OCI-LY3 (cell line): ENCODE measurements around the gene ALDH5A1.

Experiments used
- H2AFZ ChIP-seq: fragments of 200-600, 300-600 bp; shearing (Covaris generic); 2 replicates; pipeline ENCODE4 v1.6.0; 2014; ENCODE audit warnings: antibody characterized with exemption, low read depth, low read length
- H3K27ac ChIP-seq: fragments of 200-600, 300-600 bp; sonication (generic); 2 replicates; pipeline ENCODE4 v1.5.1; 2014; ENCODE audit warnings: mild to moderate bottlenecking, low read length, moderate library complexity, mixed read lengths
- H3K27me3 ChIP-seq: fragments of 200-600, 300-600 bp; sonication (generic); 2 replicates; pipeline ENCODE4 v1.6.1; 2014; ENCODE audit warnings: low read depth, low read length, mixed read lengths
- H3K36me3 ChIP-seq: fragments of 200-600, 300-600 bp; sonication (generic); replicated peaks from 2 replicates; pipeline ENCODE3; 2014; ENCODE audit warnings: low read depth, low read length, mixed read lengths
- H3K4me1 ChIP-seq: fragments of 300-600, 200-600 bp; sonication (generic); 2 replicates; pipeline ENCODE4 v1.6.1; 2014; ENCODE audit warnings: low read length, mixed read lengths
- H3K4me2 ChIP-seq: fragments of 200-600, 300-600 bp; sonication (generic); 2 replicates; pipeline ENCODE4 v1.6.1; 2014; ENCODE audit warnings: low read length, mixed read lengths
- H3K4me3 ChIP-seq: fragments of 300-600, 200-600 bp; sonication (generic); 2 replicates; pipeline ENCODE4 v1.5.1; 2014; ENCODE audit warnings: antibody characterized with exemption, mild to moderate bottlenecking, low read length, moderate library complexity
- H3K79me2 ChIP-seq: fragments of 300-600, 200-600 bp; shearing (Covaris generic); 2 replicates; pipeline ENCODE4 v1.6.1; 2014; ENCODE audit warnings: mild to moderate bottlenecking, low read length, mixed read lengths
- H3K9ac ChIP-seq: fragments of 300-600, 200-600 bp; shearing (Covaris generic); 2 replicates; pipeline ENCODE4 v1.6.0; 2014; ENCODE audit warnings: mild to moderate bottlenecking, low read length, moderate library complexity
- H3K9me3 ChIP-seq: fragments of 200-600, 300-600 bp; shearing (Covaris generic); 2 replicates; pipeline ENCODE4 v1.6.1; 2014; ENCODE audit warnings: low read length, mixed read lengths; ENCODE audit not compliant: insufficient read depth
- H4K20me1 ChIP-seq: fragments of 200-600, 300-600 bp; sonication (generic); 2 replicates; pipeline ENCODE4 v1.6.1; 2016; ENCODE audit warnings: low read length, mixed read lengths; ENCODE audit not compliant: insufficient read depth
- EZH2phosphoT487 ChIP-seq: fragments of 200-600 bp; shearing (Covaris generic); IDR thresholded peaks from 2 replicates; pipeline ENCODE4 v1.6.1; 2018; ENCODE audit warnings: antibody characterized with exemption, mixed run types, low read depth
- TF ChIP-seq, protein P1 (sequence below): fragments of 200-600, 300-600 bp; sonication (generic); IDR thresholded peaks from 2 replicates; pipeline ENCODE4 v1.5.1; 2014; ENCODE audit warnings: antibody characterized with exemption, low read length, low read depth

The ALDH5A1 gene

DNA sequence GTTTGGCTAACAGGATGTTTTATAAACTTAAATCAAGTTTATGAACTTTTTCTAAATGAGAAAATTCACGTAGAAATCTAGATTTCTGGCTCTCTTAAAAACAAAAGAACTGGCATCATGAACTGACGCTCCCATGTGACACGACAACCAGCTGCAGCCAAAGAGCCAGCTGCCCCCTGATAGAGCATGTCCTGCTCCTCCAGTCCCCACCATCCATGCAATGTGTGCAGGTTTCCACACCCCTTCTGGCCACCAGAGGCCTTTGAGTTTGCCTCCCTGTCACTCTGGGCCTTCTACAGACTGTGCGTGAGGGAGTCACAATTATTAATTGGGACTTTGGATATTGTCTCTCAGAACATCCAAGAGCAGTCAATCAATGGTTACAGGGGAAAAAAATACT is 3.8 kb upstream of the ALDH5A1 start:
- no peaks in the 10 kb centered on the region for H3K36me3 ChIP-seq
- no peak overlapping the region for H3K27ac ChIP-seq
- H3K4me1 ChIP-seq = peaks cover 11% of the 10 kb centered on the region
- no peak for TF ChIP-seq EZH2phosphoT487
- TF ChIP-seq, protein P1, sequence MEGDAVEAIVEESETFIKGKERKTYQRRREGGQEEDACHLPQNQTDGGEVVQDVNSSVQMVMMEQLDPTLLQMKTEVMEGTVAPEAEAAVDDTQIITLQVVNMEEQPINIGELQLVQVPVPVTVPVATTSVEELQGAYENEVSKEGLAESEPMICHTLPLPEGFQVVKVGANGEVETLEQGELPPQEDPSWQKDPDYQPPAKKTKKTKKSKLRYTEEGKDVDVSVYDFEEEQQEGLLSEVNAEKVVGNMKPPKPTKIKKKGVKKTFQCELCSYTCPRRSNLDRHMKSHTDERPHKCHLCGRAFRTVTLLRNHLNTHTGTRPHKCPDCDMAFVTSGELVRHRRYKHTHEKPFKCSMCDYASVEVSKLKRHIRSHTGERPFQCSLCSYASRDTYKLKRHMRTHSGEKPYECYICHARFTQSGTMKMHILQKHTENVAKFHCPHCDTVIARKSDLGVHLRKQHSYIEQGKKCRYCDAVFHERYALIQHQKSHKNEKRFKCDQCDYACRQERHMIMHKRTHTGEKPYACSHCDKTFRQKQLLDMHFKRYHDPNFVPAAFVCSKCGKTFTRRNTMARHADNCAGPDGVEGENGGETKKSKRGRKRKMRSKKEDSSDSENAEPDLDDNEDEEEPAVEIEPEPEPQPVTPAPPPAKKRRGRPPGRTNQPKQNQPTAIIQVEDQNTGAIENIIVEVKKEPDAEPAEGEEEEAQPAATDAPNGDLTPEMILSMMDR = no peak
- H3K79me2 ChIP-seq = no peaks in the 10 kb centered on the region
- H3K9ac ChIP-seq = no peak overlapping the region
- H3K27me3 ChIP-seq = no peaks in the 10 kb centered on the region
- no peak overlapping the region for H2AFZ ChIP-seq
- H3K4me2 ChIP-seq = no peak overlapping the region
- H4K20me1 ChIP-seq = no peaks in the 10 kb centered on the region
- H3K9me3 ChIP-seq = no peaks in the 10 kb centered on the region
- no peak overlapping the region for H3K4me3 ChIP-seq

DNA sequence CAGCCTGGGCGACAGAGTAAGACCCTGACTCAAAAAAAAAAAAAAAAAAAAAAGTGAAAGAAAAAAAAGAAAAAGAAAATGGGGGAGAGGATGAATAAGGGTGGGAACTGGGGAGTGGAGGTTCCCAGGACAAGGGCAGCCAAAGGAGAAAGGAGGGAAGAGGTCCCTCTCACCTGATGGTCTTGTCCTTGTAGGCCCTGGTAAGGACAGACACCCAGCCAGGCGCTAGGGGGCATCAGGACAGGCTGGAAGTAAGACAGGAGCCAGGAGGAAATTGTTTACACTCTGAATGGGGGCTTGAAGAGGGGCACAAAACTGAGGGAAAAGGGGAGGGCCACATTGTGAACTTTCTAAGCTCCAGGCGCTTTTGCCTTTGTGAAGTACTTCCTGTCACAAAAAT is 2.3 kb upstream of the ALDH5A1 start:
- Histone ChIP-seq H3K4me2 (no peak overlapping the region), H3K9ac (no peak overlapping the region), H3K4me3 (no peak overlapping the region), H3K27ac (no peak overlapping the region), H3K9me3 (no peaks in the 10 kb centered on the region), H2AFZ (no peak overlapping the region), H3K36me3 (no peaks in the 10 kb centered on the region), H3K79me2 (no peaks in the 10 kb centered on the region), H3K27me3 (no peaks in the 10 kb centered on the region), H3K4me1 (peaks cover 13% of the 10 kb centered on the region), H4K20me1 (no peaks in the 10 kb centered on the region)
- TF ChIP-seq, protein P1 = peak; percentile 40
- TF ChIP-seq EZH2phosphoT487 = no peak

DNA sequence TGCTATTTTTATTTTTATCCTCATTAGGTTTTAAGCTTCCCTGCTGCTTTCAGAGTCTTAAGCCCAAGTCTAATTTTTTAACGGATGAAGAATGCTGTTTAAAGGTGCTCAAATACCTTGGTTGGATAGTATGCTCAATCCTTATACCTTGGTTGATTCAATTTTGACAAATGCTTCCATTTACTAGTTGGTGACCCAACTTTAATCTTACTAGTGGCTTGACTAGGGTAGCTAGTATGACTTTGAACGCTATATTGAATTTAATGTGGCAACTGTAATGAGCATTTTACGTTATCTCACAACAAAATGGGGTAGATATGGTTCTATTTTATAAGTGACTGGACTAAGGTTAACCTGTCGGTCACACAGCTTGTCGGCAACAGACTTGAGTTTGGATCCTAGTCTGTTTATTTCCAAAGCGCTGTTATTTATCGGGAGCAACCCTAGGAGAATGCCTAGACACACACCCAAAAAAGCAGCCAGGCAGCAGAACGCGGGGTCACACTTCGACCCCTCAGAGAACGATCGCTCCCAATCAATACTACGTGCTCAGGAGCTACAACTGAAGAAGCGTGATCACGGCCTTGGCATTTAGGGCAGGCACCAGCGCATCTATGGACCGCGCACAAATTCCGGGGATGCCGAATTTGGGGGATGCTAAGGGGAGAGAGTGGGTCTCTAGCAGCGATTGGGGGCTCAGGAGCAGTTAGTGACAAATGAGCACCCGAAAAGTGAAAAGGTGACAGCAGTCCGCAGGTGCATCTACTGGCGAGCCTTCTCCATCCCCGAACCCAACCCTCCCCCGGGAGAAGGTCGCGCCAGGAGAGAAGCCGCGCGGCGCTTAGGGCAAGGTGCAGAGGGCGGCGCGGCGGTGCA is 586 bp upstream of the ALDH5A1 start:
- Histone ChIP-seq H3K4me1 (peaks cover 13% of the 10 kb centered on the region), H3K4me2 (peak overlapping the region; percentile 100), H3K9me3 (no peaks in the 10 kb centered on the region), H2AFZ (peak overlapping the region; percentile 20; the same call in 1 of the 2 replicates), H3K79me2 (no peaks in the 10 kb centered on the region), H4K20me1 (no peaks in the 10 kb centered on the region), H3K27me3 (no peaks in the 10 kb centered on the region), H3K27ac (no peak overlapping the region), H3K9ac (peak overlapping the region; percentile 58), H3K36me3 (no peaks in the 10 kb centered on the region), H3K4me3 (peak overlapping the region; percentile 88)
- TF ChIP-seq, protein P1 = peak; percentile 13; the same call in 1 of the 2 replicates
- TF ChIP-seq EZH2phosphoT487 = no peak

DNA sequence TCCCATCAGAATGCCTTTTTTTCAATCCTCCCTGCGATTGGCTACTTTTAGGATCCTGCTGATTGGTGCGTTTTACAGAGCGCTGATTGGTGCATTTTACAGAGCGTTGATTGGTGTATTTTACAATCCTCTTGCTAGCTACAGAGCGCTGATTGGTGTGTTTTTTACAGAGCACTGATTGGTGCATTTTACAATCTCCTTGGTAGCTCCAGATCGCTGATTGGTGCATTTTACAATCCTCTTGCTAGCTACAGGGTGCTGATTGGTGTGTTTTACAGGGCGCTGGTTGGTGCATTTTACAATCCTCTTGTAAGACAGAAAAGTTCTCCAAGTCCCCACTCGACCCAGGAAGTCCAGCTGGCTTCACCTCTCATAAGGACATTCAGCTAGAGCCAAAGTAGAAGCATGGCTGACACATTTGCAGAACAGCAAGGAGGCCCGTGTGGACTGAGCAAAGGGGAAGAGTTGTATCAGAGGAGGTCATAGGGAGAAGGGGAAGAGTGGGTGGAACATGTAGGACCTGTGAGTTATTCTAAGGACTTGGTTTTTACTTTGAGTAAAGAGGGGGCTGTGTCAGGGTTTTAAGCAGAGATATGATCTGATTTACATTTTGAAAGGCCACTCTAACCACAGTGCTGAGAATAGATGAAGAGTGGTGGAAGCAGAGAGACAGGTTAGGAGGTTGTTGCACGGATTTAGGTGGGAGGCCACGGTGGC is 2.6 kb downstream of the ALDH5A1 start:
- no peak for TF ChIP-seq EZH2phosphoT487
- TF ChIP-seq, protein P1 = no peak
- H3K4me2 ChIP-seq = no peak overlapping the region
- H3K36me3 ChIP-seq = no peaks in the 10 kb centered on the region
- H3K27me3 ChIP-seq = no peaks in the 10 kb centered on the region
- no peaks in the 10 kb centered on the region for H3K9me3 ChIP-seq
- no peak overlapping the region for H3K4me3 ChIP-seq
- H2AFZ ChIP-seq = no peak overlapping the region
- H4K20me1 ChIP-seq = no peaks in the 10 kb centered on the region
- no peaks in the 10 kb centered on the region for H3K79me2 ChIP-seq
- H3K27ac ChIP-seq = no peak overlapping the region
- peaks cover 13% of the 10 kb centered on the region for H3K4me1 ChIP-seq
- no peak overlapping the region for H3K9ac ChIP-seq
